ENCODE results near the gene PRKACA.

The PRKACA gene

DNA sequence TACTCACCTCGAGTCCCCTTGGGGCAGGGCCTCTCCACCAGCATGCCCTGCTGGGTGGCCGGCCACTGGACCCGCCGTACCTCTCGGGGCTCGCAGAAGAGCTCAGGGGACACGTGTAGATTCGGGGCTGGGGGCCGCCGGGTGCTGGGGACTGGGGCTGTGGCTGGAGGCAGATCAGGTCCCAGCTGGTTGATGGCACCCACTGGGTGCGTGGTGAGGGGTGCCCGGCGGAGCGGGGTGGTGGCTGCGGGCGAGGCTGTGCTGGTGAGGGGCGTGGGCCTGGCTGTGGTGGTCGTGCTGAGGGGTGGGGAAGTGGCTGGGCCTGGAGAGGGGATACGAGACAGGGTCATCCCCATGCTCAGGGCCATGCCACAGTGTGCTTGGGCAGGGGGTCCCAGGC lies 43.7 kb upstream of the PRKACA start:
- H3K36me3 ChIP-seq (replicated peaks; ENCODE audit: insufficient read depth, low read length) = no peaks in the 10 kb centered on the region
- no peak for DNase-seq
- no peak overlapping the region for H3K27ac ChIP-seq (ENCODE audit: low read length)
- no peak overlapping the region for H2AFZ ChIP-seq (ENCODE audit: low read length)
- H4K20me1 ChIP-seq (ENCODE audit: insufficient read depth, low read length) = no peaks in the 10 kb centered on the region
- H3K4me1 ChIP-seq (ENCODE audit: low read length) = no peaks in the 10 kb centered on the region
- H3K9me2 ChIP-seq (replicated peaks; ENCODE audit: insufficient read depth, low read length) = no peaks in the 10 kb centered on the region
- H3K4me2 ChIP-seq (ENCODE audit: low read depth, low read length) = no peak overlapping the region
- peaks cover 70% of the 10 kb centered on the region for H3K27me3 ChIP-seq (replicated peaks; ENCODE audit: insufficient read depth, low read length)
- H3K9me3 ChIP-seq (replicated peaks; ENCODE audit: insufficient read depth, low read length) = no peaks in the 10 kb centered on the region
- TF ChIP-seq CTCF (IDR thresholded peaks at IDR 0.05; ENCODE audit: low read length) (no peak), EZH2phosphoT487 (IDR thresholded peaks at IDR 0.05; ENCODE audit: low read length) (no peak), EZH2 (optimal IDR thresholded peaks at IDR 0.05; ENCODE audit: low read depth, low read length) (no peak)
- no peak overlapping the region for H3K4me3 ChIP-seq (ENCODE audit: low read length)
- no peaks in the 10 kb centered on the region for H3F3A ChIP-seq (ENCODE audit: insufficient read depth, low read length)
- no peaks in the 10 kb centered on the region for H3K79me2 ChIP-seq (ENCODE audit: low read length)
- H3K9ac ChIP-seq (ENCODE audit: low read length) = no peak overlapping the region

- Histone ChIP-seq H3K4me3 (ENCODE audit: low read length) (no peak overlapping the region), H3K27ac (ENCODE audit: low read length) (no peak overlapping the region), H3K27me3 (replicated peaks; ENCODE audit: insufficient read depth, low read length) (peaks cover 60% of the 10 kb centered on the region), H3K36me3 (replicated peaks; ENCODE audit: insufficient read depth, low read length) (no peaks in the 10 kb centered on the region), H3K9me3 (replicated peaks; ENCODE audit: insufficient read depth, low read length) (no peaks in the 10 kb centered on the region), H3K9ac (ENCODE audit: low read length) (no peak overlapping the region), H3K9me2 (replicated peaks; ENCODE audit: insufficient read depth, low read length) (no peaks in the 10 kb centered on the region), H3K4me1 (ENCODE audit: low read length) (no peaks in the 10 kb centered on the region), H4K20me1 (ENCODE audit: insufficient read depth, low read length) (no peaks in the 10 kb centered on the region), H2AFZ (ENCODE audit: low read length) (no peak overlapping the region), H3F3A (ENCODE audit: insufficient read depth, low read length) (no peaks in the 10 kb centered on the region), H3K4me2 (ENCODE audit: low read depth, low read length) (no peak overlapping the region), H3K79me2 (ENCODE audit: low read length) (no peaks in the 10 kb centered on the region)
- TF ChIP-seq CTCF (IDR thresholded peaks at IDR 0.05; ENCODE audit: low read length) (no peak), EZH2 (optimal IDR thresholded peaks at IDR 0.05; ENCODE audit: low read depth, low read length) (no peak), EZH2phosphoT487 (IDR thresholded peaks at IDR 0.05; ENCODE audit: low read length) (no peak)
- no peak for DNase-seq
Measured at GRCh38 chr19:14160017-14160703, 42.6 kb upstream of the PRKACA start.

DNA sequence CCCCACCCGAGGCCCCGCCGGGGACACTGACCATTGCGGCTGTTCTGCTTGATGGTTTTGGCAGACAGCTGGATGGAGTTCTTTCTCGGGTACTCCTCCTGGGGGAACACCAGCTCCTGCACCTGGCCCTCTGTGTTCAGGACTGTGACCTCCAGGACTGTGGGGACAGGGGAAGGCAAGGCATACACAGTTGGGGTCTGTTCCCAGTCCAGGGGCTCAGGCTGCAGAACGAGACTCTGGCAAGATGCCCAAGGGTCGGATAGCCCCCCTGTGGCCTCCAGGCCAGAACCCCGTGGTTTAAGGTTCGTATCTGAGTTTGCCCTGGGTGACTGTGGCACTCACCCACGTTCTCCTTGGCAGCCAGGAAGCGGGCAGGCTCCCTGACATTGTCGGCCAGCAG lies 41.5 kb upstream of the PRKACA start:
- Histone ChIP-seq H3K9me3 (replicated peaks; ENCODE audit: insufficient read depth, low read length) (no peaks in the 10 kb centered on the region), H3K9ac (ENCODE audit: low read length) (no peak overlapping the region), H2AFZ (ENCODE audit: low read length) (no peak overlapping the region), H3K4me1 (ENCODE audit: low read length) (no peaks in the 10 kb centered on the region), H3K27ac (ENCODE audit: low read length) (no peak overlapping the region), H3K4me2 (ENCODE audit: low read depth, low read length) (no peak overlapping the region), H4K20me1 (ENCODE audit: insufficient read depth, low read length) (no peaks in the 10 kb centered on the region), H3K36me3 (replicated peaks; ENCODE audit: insufficient read depth, low read length) (no peaks in the 10 kb centered on the region), H3K27me3 (replicated peaks; ENCODE audit: insufficient read depth, low read length) (peaks cover 50% of the 10 kb centered on the region), H3K9me2 (replicated peaks; ENCODE audit: insufficient read depth, low read length) (no peaks in the 10 kb centered on the region), H3K4me3 (ENCODE audit: low read length) (no peak overlapping the region), H3F3A (ENCODE audit: insufficient read depth, low read length) (no peaks in the 10 kb centered on the region), H3K79me2 (ENCODE audit: low read length) (no peaks in the 10 kb centered on the region)
- no peak for DNase-seq
- TF ChIP-seq EZH2 (optimal IDR thresholded peaks at IDR 0.05; ENCODE audit: low read depth, low read length) (no peak), CTCF (IDR thresholded peaks at IDR 0.05; ENCODE audit: low read length) (no peak)
